ENCODE measurements around the gene LRCH4. TPM values are rescaled to one million over a fixed set of nuclear protein-coding genes. Genes with fewer than 3 reads are reported as not detected.

The LRCH4 gene
- total RNA-seq, 4 donors from 2014 or later: 37.6 to 101 (median 56.2) TPM

DNA sequence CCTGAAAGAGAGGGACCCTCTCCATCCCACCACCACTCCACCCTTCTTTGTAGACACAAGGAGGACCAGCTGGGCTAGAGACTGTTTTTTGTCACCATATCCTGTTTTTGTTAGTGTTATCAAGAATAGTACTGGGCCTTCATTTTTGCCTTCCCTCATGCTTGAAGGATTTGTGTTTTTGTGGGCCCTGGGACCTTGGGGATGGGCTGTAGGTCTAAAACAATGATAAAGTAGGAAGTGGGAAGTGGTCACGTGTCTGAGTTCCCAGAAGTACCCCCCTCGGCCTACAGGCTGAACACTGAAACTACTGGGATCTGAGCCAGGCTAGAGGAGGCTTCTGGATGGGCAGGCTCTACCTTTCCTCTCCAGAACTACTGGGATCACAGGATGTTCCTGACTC, 38.1 kb downstream of the LRCH4 start:
- H3K36me3 ChIP-seq: peaks cover 14% of the 10 kb centered on the region
- H3K4me1 ChIP-seq: peaks cover 57% of the 10 kb centered on the region
- TF ChIP-seq EP300 (IDR thresholded peaks at IDR 0.05) (no peak), POLR2A (IDR thresholded peaks at IDR 0.05) (no peak), POLR2AphosphoS5 (IDR thresholded peaks at IDR 0.05) (no peak)
- TF ChIP-seq, protein P1, sequence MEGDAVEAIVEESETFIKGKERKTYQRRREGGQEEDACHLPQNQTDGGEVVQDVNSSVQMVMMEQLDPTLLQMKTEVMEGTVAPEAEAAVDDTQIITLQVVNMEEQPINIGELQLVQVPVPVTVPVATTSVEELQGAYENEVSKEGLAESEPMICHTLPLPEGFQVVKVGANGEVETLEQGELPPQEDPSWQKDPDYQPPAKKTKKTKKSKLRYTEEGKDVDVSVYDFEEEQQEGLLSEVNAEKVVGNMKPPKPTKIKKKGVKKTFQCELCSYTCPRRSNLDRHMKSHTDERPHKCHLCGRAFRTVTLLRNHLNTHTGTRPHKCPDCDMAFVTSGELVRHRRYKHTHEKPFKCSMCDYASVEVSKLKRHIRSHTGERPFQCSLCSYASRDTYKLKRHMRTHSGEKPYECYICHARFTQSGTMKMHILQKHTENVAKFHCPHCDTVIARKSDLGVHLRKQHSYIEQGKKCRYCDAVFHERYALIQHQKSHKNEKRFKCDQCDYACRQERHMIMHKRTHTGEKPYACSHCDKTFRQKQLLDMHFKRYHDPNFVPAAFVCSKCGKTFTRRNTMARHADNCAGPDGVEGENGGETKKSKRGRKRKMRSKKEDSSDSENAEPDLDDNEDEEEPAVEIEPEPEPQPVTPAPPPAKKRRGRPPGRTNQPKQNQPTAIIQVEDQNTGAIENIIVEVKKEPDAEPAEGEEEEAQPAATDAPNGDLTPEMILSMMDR (IDR thresholded peaks at IDR 0.05): no peak
- H3K4me3 ChIP-seq: no peak overlapping the region
- WGBS: 59% methylated on average over 2 of the region's 2 CpGs
- H3K27ac ChIP-seq: peak overlapping the region; percentile 88
- DNase-seq (ENCODE audit: low spot score in 2 of 2): no peak
- H3K27me3 ChIP-seq: no peaks in the 10 kb centered on the region
- no peaks in the 10 kb centered on the region for H3K9me3 ChIP-seq

DNA sequence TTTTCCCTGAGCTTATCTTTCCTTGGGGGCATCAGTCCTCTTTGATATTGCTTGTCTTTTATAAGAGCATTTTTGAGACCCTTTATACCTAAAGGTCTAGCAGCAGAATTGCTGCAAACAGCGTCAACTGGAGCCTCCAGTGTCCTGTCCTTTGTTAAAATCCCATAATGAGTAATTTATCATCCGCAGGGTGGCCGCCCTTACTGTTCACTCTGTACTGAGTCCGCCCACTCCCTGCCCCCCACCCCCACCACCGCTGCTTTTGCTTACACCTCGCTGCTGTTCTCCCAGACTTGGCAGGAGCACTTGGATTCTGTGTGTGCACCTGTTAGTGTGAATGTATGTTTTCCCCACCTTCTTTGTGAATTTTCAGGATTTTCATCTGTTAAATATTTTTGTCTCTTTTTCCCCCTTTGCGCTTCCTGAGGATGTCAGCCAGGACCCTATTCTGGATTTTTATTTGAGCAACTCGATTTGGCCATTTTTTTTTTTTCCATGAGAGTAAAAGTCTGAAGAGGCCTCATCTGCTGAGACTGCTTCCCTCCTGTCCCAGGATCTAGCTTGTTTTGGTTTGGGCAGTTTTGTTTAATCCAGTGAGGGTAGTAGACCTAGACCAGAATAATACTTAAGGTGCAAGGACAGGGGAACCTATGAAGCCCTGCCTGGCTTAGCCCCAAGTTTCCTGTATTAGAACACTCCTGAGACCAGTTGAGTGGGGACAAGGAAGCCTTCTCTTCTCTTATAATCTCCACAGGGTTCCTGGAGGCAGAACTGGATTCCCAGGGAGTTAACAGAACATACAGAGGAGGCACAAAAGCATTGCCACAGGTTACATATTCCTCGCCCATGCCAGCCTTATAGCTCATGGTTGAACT, 38.8 kb downstream of the LRCH4 start:
- no peak for DNase-seq (ENCODE audit: low spot score in 2 of 2)
- Histone ChIP-seq H3K4me1 (peaks cover 62% of the 10 kb centered on the region), H3K9me3 (no peaks in the 10 kb centered on the region), H3K27ac (peak overlapping the region; percentile 88), H3K27me3 (no peaks in the 10 kb centered on the region), H3K4me3 (no peak overlapping the region), H3K36me3 (peaks cover 7% of the 10 kb centered on the region)
- 70% methylated on average over 9 of the region's 9 CpGs for WGBS
- TF ChIP-seq POLR2AphosphoS5 (IDR thresholded peaks at IDR 0.05) (no peak), POLR2A (IDR thresholded peaks at IDR 0.05) (no peak), EP300 (IDR thresholded peaks at IDR 0.05) (no peak)
- TF ChIP-seq, protein P1 (IDR thresholded peaks at IDR 0.05): no peak

DNA sequence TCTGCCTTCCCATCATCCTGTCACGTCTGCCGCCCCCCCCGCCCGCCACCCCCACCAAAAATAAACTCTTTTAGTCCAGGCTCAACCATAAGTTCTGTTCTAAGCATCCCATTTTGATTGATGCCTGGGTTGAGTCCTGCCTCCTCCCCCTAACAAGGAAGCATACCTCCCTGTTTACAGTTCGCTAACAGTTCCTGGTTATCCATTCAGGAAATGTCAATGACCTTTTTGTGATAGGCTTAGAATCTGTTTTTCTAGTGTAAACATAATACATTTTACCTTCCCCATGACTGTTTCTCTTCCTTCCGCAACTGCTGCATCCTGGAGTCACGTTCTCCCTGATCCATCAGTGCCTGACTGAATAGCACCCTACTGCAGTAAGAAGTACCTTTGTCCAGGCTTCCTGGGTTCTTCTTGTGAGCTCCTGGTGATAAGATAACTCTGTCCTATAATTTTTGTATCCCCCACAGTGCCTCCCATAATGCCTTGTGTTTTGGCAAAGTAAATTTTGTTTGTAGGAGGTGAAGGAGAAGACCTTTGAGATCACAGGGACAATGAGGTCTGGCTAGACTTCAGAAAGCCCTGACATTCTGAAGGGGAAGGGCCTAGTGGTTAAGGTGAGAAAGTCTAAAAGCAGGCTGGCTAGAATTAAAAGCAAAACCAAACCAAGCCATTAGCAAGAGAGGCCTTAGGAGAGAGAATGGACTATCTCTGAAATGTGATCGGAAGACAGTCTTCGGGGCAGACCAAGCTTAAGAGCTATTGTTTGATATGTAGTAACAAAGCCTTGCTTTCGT, 39.6 kb downstream of the LRCH4 start:
- TF ChIP-seq POLR2AphosphoS5 (IDR thresholded peaks at IDR 0.05) (no peak), EP300 (IDR thresholded peaks at IDR 0.05) (no peak), POLR2A (IDR thresholded peaks at IDR 0.05) (no peak)
- TF ChIP-seq, protein P1 (IDR thresholded peaks at IDR 0.05): no peak
- WGBS: 72% methylated on average over 10 of the region's 10 CpGs
- DNase-seq (ENCODE audit: low spot score in 2 of 2): no peak
- peaks cover 62% of the 10 kb centered on the region for H3K4me1 ChIP-seq
- H3K4me3 ChIP-seq: peak overlapping the region; percentile 14
- no peaks in the 10 kb centered on the region for H3K27me3 ChIP-seq
- H3K9me3 ChIP-seq: no peaks in the 10 kb centered on the region
- peak overlapping the region; percentile 88 for H3K27ac ChIP-seq
- peaks cover 3% of the 10 kb centered on the region for H3K36me3 ChIP-seq

DNA sequence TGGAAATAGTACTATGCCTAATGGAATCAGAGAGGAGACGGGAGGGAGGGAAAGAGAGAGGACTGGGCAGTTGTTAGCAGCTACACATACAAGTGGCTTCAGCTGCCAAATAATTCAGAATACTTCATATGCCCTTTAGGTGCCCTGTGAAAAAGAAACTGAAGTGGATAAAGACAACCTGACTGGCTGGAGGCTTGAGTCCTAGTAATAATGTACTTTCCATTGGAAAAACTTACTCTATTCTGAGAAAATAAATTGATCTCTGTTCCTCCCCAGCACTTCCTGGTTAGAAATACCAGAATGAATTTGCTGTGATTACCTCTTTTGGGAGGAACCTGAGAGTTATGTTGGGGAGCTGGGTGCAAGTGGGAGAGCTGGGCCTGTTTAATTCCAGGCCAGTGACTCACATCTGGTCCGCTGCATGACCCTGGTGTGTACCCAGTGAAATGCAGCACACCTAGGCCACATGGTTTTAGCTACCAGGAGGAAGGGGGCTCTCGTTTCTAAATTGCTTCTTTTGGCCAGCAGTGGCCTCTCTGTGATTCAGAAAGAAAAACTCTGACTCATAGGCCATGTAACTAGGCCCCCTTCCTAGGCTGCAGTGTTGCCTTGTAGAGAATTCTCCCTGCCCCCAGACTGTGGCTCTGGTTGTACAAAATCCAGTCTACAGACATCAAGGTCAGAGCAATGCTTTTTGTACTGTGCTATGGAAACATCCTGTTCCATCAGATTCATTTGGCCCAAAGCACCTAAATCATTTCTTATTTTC, 40.4 kb downstream of the LRCH4 start:
- Histone ChIP-seq H3K27me3 (no peaks in the 10 kb centered on the region), H3K36me3 (no peaks in the 10 kb centered on the region), H3K9me3 (no peaks in the 10 kb centered on the region), H3K4me1 (peaks cover 62% of the 10 kb centered on the region), H3K27ac (peak overlapping the region; percentile 88), H3K4me3 (peak overlapping the region; percentile 14)
- 22% methylated on average over 3 of the region's 3 CpGs for WGBS
- no peak for DNase-seq (ENCODE audit: low spot score in 2 of 2)
- TF ChIP-seq, protein P1 (IDR thresholded peaks at IDR 0.05): no peak
- TF ChIP-seq POLR2A (IDR thresholded peaks at IDR 0.05) (no peak), POLR2AphosphoS5 (IDR thresholded peaks at IDR 0.05) (no peak), EP300 (IDR thresholded peaks at IDR 0.05) (no peak)
